Esophagus squamous epithelium (tissue), 4 donors: ENCODE data around the gene CNTNAP2.

Source experiments
- POLR2A ChIP-seq, 4 donors: fragments of 450-650 bp; IDR thresholded peaks; one replicate each; pipeline ENCODE4 v1.6.1; 2017; ENCODE audit warnings: antibody characterized with exemption in 4 of 4, mild to moderate bottlenecking in 4 of 4, moderate library complexity in 3 of 4
- TF ChIP-seq, protein P1 (sequence below), 6 experiments: fragments of 450-650 bp in 4 of 6; fragments of 200-600 bp in 2 of 6; sonication (generic) in 2 of 6; IDR thresholded peaks; one replicate each; pipeline ENCODE4 v1.5.1; 2016 to 2019; ENCODE audit warnings: antibody characterized with exemption in 6 of 6, mild to moderate bottlenecking in 4 of 6, moderate library complexity in 4 of 6

DNA sequence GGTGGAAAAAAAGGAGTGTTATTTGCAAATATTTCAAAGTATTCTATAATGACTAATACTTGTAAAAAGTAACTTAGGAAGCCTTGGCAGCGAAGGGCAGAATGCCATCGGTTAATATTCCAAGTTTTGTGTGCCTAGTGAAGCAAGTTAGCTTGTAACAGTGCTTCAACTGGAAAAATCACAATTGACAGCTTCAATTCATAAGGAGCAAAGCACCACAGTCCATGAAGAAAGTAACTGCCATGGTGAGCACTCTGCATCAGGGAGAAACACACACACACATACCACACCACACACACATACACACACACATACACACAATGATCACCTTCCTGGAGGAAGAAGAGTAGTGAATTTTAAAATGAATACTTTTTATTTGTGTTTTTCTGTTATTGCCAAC, 298.3 kb downstream of the CNTNAP2 start:
- TF ChIP-seq, protein P1, sequence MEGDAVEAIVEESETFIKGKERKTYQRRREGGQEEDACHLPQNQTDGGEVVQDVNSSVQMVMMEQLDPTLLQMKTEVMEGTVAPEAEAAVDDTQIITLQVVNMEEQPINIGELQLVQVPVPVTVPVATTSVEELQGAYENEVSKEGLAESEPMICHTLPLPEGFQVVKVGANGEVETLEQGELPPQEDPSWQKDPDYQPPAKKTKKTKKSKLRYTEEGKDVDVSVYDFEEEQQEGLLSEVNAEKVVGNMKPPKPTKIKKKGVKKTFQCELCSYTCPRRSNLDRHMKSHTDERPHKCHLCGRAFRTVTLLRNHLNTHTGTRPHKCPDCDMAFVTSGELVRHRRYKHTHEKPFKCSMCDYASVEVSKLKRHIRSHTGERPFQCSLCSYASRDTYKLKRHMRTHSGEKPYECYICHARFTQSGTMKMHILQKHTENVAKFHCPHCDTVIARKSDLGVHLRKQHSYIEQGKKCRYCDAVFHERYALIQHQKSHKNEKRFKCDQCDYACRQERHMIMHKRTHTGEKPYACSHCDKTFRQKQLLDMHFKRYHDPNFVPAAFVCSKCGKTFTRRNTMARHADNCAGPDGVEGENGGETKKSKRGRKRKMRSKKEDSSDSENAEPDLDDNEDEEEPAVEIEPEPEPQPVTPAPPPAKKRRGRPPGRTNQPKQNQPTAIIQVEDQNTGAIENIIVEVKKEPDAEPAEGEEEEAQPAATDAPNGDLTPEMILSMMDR (IDR thresholded peaks at IDR 0.05) = no peak
- TF ChIP-seq POLR2A (IDR thresholded peaks at IDR 0.05) = no peak
